GM18873 (cell line): ENCODE results near the gene TRIM7.
"Not testable (repeated sequence)": the region's sequence is repeated elsewhere in the genome, so short reads cannot be mapped to it uniquely, and the experiment has no call there.

Experiments used
- ATAC-seq: cut with Tn5 transposase; IDR thresholded peaks from one replicate; pipeline ENCODE4 v1.9.1; 2021; ENCODE audit warnings: mild to moderate bottlenecking, moderate library complexity, moderate number of reproducible peaks; ENCODE audit not compliant: unreplicated experiment, low FRiP score

Gene TRIM7

GRCh38 chr5:181194489-181195248 is 10.3 kb downstream of the TRIM7 start:
- ATAC-seq = no peak

- ATAC-seq = no peak
Observed at GRCh38 chr5:181193656-181194055, 11.3 kb downstream of the TRIM7 start.

GRCh38 chr5:181192337-181193046 is 12.5 kb downstream of the TRIM7 start:
- ATAC-seq = no peak

- peak; percentile 37 for ATAC-seq
Observed at GRCh38 chr5:181191526-181192336, 13.3 kb downstream of the TRIM7 start.

- no peak for ATAC-seq
Observed at GRCh38 chr5:181190711-181191525, 14.1 kb downstream of the TRIM7 start.

GRCh38 chr5:181189962-181190710 is 14.9 kb downstream of the TRIM7 start:
- ATAC-seq = no peak

- no peak for ATAC-seq
Observed at GRCh38 chr5:181189363-181189961, 15.5 kb downstream of the TRIM7 start.

GRCh38 chr5:181188700-181189362 is 16.2 kb downstream of the TRIM7 start:
- ATAC-seq = no peak

GRCh38 chr5:181187500-181188213 is 17.3 kb downstream of the TRIM7 start:
- no peak for ATAC-seq

- no peak for ATAC-seq
Observed at GRCh38 chr5:181186986-181187499, 18.0 kb downstream of the TRIM7 start.

- no peak for ATAC-seq
Observed at GRCh38 chr5:181186022-181186421, 19.0 kb downstream of the TRIM7 start.

GRCh38 chr5:181185560-181185959 is 19.4 kb downstream of the TRIM7 start:
- ATAC-seq = no peak

GRCh38 chr5:181184845-181185216 is 20.2 kb downstream of the TRIM7 start:
- ATAC-seq = no peak

- no peak for ATAC-seq
Observed at GRCh38 chr5:181182651-181183050, 22.3 kb downstream of the TRIM7 start.

- peak; percentile 54 for ATAC-seq
Observed at GRCh38 chr5:181181650-181182565, 23.1 kb downstream of the TRIM7 start.

- not testable (repeated sequence) for ATAC-seq
Observed at GRCh38 chr5:181177559-181177958, 27.4 kb downstream of the TRIM7 start.
